ENCODE results near the gene FXYD6.

GRCh38 chr11:117918366-117919255 lies 42.2 kb upstream of the FXYD6 start:
- no peak for TF ChIP-seq REST (IDR thresholded peaks at IDR 0.05; ENCODE audit: insufficient read depth in 1 of 2, low read depth in 2 of 2, low read length in 2 of 2)
- no peak for TF ChIP-seq POLR2AphosphoS5 (IDR thresholded peaks at IDR 0.05; ENCODE audit: low read depth, low read length)
- TF ChIP-seq TAF1 (IDR thresholded peaks at IDR 0.05; ENCODE audit: borderline replicate concordance, insufficient read depth, low read length) = no peak
- no peak for TF ChIP-seq SIN3A (IDR thresholded peaks at IDR 0.05; ENCODE audit: borderline replicate concordance, insufficient read depth, low read length)
- no peak for TF ChIP-seq FOXP2 (optimal IDR thresholded peaks at IDR 0.05; ENCODE audit: borderline replicate concordance, extremely low read depth, extremely low read length, insufficient read depth)
